ENCODE measurements around the gene TTC31.

TTC31 gene

GRCh38 chr2:74525717-74526648 is 43.1 kb downstream of the TTC31 start, which contains the start of gene DQX1:
DQX1 (minus strand) TSS chr2:74526231; CDS start chr2:74525729, 502 bp downstream.
- DNase-seq (ENCODE audit: low read depth in 3 of 3): no peak

DNA sequence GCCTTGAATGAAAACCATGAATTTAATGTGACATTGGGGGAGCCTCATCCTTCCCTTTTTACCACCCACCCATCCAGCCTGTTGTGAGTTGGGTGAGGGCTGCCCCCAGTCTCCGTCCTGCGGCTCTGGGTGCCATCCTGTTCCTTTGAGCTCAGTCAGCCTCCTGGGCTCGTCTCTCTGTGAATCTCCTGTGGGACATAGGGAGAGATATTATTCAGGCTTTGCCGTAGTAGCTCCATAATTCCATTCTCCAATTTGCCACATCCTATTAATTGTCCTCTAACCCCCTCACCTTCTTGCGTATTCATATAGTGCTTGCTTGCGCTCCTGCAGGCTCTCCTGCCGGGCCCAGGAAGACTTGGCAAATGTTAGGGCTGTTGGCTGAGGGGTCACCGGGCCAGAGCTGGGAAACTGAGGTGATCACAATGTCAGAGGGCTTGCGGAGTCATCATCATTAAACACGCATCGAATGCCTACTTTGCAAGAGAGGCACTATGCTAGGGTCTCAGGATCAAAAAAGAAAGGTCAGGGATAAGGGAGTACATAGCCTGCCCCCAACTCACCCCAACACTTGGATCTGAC is 43.9 kb downstream of the TTC31 start:
- no peak for DNase-seq (ENCODE audit: low read depth in 3 of 3)

DNA sequence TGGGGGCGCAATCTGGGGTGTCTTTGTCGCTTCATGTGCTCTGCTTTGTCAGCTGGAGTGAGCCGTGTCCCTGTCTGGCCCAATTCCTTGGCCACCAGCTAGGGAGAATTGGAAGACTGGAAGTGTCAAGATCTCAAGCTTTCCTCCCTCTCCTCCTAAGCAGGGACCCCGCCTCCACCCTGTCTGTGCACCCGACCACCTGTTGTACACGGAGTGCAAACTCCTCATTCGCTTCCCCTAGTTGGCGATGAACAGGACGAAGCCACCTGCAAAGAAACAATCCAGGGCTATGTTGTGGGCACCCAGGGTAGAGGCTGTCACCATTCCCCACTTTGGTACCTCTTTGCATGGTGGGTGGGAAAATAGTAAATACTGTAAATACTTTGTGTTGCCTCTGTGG is 44.9 kb downstream of the TTC31 start:
- DNase-seq (ENCODE audit: low read depth in 3 of 3): no peak

GRCh38 chr2:74528600-74529356 is 45.9 kb downstream of the TTC31 start:
- no peak for DNase-seq (ENCODE audit: low read depth in 3 of 3)

- DNase-seq (ENCODE audit: low read depth in 3 of 3): peak; percentile 70 to 78 (median 78)
Measured at GRCh38 chr2:74529357-74530238, 46.7 kb downstream of the TTC31 start, which contains the start of the genes AUP1 and HTRA2. AUP1 (minus strand) TSS chr2:74529706; CDS start chr2:74529629, 77 bp downstream. HTRA2 (plus strand) TSS chr2:74529933; CDS start chr2:74530007, 74 bp downstream.

DNA sequence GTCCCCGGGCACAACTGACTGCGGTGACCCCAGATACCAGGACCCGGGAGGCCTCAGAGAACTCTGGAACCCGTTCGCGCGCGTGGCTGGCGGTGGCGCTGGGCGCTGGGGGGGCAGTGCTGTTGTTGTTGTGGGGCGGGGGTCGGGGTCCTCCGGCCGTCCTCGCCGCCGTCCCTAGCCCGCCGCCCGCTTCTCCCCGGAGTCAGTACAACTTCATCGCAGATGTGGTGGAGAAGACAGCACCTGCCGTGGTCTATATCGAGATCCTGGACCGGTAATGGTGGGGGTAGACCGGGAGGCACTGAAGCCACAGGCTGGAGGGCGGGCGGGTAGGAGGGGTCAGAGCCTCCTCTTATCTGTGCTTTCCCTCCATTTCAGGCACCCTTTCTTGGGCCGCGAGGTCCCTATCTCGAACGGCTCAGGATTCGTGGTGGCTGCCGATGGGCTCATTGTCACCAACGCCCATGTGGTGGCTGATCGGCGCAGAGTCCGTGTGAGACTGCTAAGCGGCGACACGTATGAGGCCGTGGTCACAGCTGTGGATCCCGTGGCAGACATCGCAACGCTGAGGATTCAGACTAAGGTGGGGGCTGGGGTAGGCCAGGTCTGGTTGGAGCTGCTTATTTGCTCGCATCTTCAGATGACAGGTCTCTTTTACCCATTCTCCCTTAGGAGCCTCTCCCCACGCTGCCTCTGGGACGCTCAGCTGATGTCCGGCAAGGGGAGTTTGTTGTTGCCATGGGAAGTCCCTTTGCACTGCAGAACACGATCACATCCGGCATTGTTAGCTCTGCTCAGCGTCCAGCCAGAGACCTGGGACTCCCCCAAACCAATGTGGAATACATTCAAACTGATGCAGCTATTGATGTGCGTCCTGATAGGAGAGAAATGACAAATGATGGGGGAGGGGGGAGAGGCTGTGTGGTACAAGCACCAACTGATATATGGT is 47.6 kb downstream of the TTC31 start:
- DNase-seq (ENCODE audit: low read depth in 3 of 3): no peak

- no peak for DNase-seq (ENCODE audit: low read depth in 3 of 3)
Measured at GRCh38 chr2:74531666-74532065, 48.8 kb downstream of the TTC31 start.

DNA sequence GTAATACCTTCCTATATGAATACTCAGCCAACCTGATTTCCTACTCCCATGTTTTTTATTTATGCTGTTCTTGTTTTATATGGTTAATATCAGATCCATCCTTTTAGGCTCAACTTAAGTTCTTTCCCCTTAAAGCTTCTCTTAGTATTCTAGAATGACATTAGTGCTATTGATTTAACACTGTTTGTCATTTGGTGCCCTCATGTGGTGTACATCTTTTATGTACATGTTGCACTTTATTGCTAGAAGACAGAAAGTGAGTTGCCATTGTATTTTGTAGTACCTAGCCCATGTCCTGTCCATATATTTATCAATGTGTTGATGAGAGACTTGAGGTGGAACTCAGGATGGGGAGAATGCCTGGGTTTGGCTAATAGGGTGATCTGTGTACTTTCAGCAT is 49.3 kb downstream of the TTC31 start:
- no peak for DNase-seq (ENCODE audit: low read depth in 3 of 3)

DNA sequence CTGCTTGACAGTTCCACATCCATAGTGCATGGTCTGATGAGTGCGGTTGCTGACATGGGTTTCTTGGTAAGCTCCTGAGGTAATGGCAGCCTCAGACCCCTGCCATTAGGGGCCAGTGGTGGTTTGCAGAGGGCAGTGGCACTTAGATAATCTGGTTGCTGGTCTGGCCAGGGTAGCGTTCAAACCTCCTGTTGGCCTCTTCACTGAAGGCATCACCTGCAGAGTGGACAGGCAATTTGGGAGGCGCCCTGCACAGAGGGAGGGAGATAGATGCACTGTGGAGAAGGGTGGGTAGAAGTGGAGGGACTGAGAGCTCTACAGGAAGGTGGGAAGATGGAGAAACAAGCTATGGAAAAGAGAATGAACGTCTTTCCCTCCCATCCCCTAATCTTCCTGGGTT is 50.6 kb downstream of the TTC31 start:
- DNase-seq (ENCODE audit: low read depth in 3 of 3): no peak

DNA sequence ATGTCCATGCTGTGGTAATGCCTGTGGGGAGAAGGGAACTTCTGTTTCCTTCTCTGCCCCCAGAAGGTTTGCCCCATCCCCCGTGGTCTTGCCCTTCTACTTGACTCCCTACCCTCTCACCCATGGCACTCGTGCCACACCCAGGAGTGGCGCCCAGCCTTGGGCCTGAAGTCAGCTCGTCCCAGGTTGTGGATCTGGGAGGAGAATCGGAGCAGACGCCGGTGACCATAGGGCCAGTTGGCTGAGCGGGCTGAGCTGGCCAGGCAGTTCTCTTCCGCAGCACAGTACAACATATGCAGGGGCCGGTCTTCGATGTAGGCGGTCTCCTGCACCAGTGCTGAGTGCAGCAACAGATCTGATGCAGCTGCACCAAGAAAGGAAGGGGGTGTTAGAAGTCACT is 51.5 kb downstream of the TTC31 start:
- no peak for DNase-seq (ENCODE audit: low read depth in 3 of 3)

- DNase-seq (ENCODE audit: low read depth in 3 of 3): no peak
Measured at GRCh38 chr2:74535440-74535965, 52.6 kb downstream of the TTC31 start.

- no peak for DNase-seq (ENCODE audit: low read depth in 3 of 3)
Measured at GRCh38 chr2:74536166-74536950, 53.5 kb downstream of the TTC31 start.

- no peak for DNase-seq (ENCODE audit: low read depth in 3 of 3)
Measured at GRCh38 chr2:74537140-74537539, 54.3 kb downstream of the TTC31 start.

DNA sequence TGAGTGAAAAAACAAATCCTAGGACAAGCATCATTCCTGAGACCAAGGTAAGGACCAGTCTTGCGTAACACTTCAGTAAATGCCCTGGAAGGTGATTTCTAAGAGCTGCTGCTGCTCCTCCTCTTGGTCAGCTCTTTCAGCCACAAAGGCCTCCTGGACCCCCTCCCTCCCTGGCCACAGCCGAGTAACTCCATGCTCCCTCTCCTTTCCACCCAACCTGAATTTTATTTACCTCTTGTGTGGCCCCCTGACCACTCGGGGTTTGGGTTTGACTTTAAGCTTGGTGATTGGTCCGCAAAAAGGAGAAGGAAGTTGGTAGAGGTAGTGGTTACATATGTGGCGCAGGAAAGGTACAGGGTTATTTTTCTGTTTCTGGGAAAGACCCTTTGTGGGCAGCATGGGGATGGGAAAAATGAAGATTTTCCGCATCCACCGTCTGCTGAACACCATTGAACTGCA is 56.0 kb downstream of the TTC31 start:
- no peak for DNase-seq (ENCODE audit: low read depth in 3 of 3)

DNA sequence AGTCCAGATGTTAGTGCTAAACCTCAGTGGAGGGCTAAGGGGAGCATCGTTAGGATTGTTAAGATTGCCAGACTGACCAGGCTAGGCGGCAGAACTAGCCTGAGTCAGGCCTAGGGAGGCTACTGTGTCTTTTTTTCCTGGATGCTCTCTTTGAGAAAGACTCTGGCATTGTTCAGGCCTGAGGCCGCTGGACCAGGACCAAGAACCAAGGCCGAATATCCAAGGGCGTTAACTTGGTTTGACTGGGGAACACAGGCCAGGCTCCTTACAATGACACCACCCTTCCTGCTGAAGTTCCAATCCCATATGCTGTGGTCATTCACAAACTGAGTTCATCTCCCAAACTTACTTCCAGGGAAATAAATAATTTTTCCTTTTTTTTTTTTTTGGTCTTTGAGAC is 57.4 kb downstream of the TTC31 start:
- DNase-seq (ENCODE audit: low read depth in 3 of 3): no peak

DNA sequence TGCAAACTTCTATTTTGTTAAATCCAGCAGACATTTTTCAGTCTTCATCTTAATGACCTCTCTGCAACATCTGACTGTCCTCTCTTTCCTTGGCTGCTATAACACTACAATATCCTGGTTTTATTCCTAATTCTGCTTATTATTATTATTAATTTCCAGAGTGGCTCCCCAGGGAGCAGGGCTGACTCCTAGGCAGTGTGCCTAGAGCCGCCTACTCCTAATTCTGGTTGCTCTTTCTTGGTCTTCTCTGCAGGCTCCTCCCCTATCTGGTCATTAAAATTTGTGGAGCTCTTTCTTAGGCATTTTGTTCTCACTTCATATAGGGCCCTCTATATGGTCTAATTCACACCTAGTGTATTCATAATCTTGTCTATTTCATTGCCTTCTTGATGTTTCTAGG is 60.1 kb downstream of the TTC31 start:
- DNase-seq (ENCODE audit: low read depth in 3 of 3): no peak

Measured in stimulated activated CD4-positive, alpha-beta T cell treated with anti-CD3 and anti-CD28 coated beads, TNF-alpha, amount 100 ng/mL, for 4 hours (primary cell).